Type B pancreatic cell (in vitro differentiated cells): ENCODE measurements around the gene NPHP1. TPM values are rescaled to one million over a fixed set of nuclear protein-coding genes. Genes with fewer than 3 reads are reported as not detected.
"Not testable (repeated sequence)": the region's sequence is repeated elsewhere in the genome, so short reads cannot be mapped to it uniquely, and the experiment has no call there.

Experiments
- DNase-seq: peaks from one replicate; pipeline ENCODE4 v3.0.0; 2021; ENCODE audit warnings: mixed read lengths; ENCODE audit not compliant: unreplicated experiment; ENCODE audit errors: extremely low spot score
- H3K27ac Mint-ChIP-seq: 2 replicates; pipeline ENCODE4 v1.8.0; 2021; ENCODE audit warnings: mild to moderate bottlenecking, mixed read lengths
- H3K27me3 Mint-ChIP-seq: 2 replicates; pipeline ENCODE4 v1.8.0; 2021; ENCODE audit warnings: mixed read lengths
- H3K36me3 Mint-ChIP-seq: 2 replicates; pipeline ENCODE4 v1.8.0; 2021; ENCODE audit warnings: mixed read lengths
- H3K4me1 Mint-ChIP-seq: one replicate; pipeline ENCODE4 v1.8.0; 2021; ENCODE audit warnings: mixed read lengths; ENCODE audit not compliant: unreplicated experiment
- H3K4me3 Mint-ChIP-seq: 2 replicates; pipeline ENCODE4 v1.8.0; 2021; ENCODE audit warnings: mild to moderate bottlenecking, mixed read lengths
- H3K9me3 Mint-ChIP-seq: 2 replicates; pipeline ENCODE4 v1.8.0; 2021; ENCODE audit warnings: mixed read lengths
- CTCF ChIP-seq: fragments of 200-600 bp; sonication (generic); conservative IDR thresholded peaks from 2 replicates; pipeline ENCODE4 v1.5.0; 2021; ENCODE audit warnings: antibody characterized with exemption, mild to moderate bottlenecking
- total RNA-seq: library from RNA; stranded (reverse); gene quantifications from 2 replicates; pipeline ENCODE4 v1.2.1, GENCODE V29; 2021; ENCODE audit warnings: low replicate concordance

NPHP1 gene
- total RNA-seq, 1 donor from 2014 or later: 8.2 TPM

DNA sequence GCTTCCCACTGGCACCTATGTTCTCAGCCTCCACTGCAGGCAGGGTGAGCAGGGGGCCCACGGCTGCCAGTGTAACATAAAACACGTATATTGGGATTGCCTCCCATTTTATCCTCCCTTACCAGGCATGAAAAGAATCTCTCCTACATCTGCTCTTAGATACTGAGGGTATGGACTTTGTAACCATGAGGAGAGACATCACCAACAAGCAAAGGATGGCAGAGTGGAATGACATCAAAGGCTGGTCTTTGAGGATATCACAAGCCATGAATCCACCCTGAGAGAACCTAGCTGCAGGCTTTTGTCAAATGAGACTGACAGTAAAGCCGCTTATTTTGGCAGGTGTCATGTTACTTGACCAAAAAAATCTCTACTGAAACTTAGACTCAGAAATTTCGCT is 7.4 kb downstream of the NPHP1 start:
- H3K36me3 Mint-ChIP-seq: no peaks in the 10 kb centered on the region
- H3K4me1 Mint-ChIP-seq: no peaks in the 10 kb centered on the region
- no peak overlapping the region for H3K4me3 Mint-ChIP-seq
- no peak for TF ChIP-seq CTCF
- DNase-seq: no peak
- no peak overlapping the region for H3K27ac Mint-ChIP-seq
- no peaks in the 10 kb centered on the region for H3K27me3 Mint-ChIP-seq
- H3K9me3 Mint-ChIP-seq: no peaks in the 10 kb centered on the region

- H3K27ac Mint-ChIP-seq, H3K4me3 Mint-ChIP-seq, H3K4me1 Mint-ChIP-seq, H3K27me3 Mint-ChIP-seq, DNase-seq, H3K9me3 Mint-ChIP-seq: not testable (repeated sequence)
- H3K36me3 Mint-ChIP-seq: peaks cover 19% of the 10 kb centered on the region
These were observed 14.6 kb downstream of the NPHP1 start for GRCh38 chr2:110190169-110190568.

DNA sequence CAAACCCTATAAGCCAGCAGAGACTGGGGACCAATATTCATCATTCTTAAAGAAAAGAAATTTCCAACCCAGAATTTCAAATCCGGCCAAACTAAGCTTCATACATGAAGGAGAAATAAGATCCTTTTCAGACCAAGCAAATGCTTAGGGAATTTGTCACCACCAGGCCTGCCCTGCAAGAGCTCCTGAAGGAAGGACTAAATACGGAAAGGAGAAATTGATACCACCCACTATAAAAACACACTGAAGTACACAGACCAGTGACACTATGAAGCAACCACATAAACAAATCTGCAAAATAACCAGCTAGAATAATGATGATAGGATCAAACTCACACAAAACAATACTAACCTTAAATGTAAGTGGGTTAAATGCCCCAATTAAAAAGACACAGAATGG is 22.4 kb downstream of the NPHP1 start:
- H3K27ac Mint-ChIP-seq: no peak overlapping the region
- peaks cover 22% of the 10 kb centered on the region for H3K36me3 Mint-ChIP-seq
- no peaks in the 10 kb centered on the region for H3K27me3 Mint-ChIP-seq
- H3K9me3 Mint-ChIP-seq: peaks cover 7% of the 10 kb centered on the region
- TF ChIP-seq CTCF: no peak
- no peak for DNase-seq
- H3K4me1 Mint-ChIP-seq: no peaks in the 10 kb centered on the region
- no peak overlapping the region for H3K4me3 Mint-ChIP-seq

GRCh38 chr2:110180036-110180435 is 24.8 kb downstream of the NPHP1 start:
- TF ChIP-seq CTCF: no peak
- Mint-ChIP-seq H3K36me3 (peaks cover 13% of the 10 kb centered on the region), H3K27ac (no peak overlapping the region), H3K4me1 (no peaks in the 10 kb centered on the region), H3K27me3 (no peaks in the 10 kb centered on the region), H3K4me3 (no peak overlapping the region), H3K9me3 (peaks cover 7% of the 10 kb centered on the region)
- DNase-seq: no peak

- DNase-seq: no peak
- Mint-ChIP-seq H3K9me3 (no peaks in the 10 kb centered on the region), H3K4me1 (no peaks in the 10 kb centered on the region), H3K4me3 (no peak overlapping the region), H3K36me3 (no peaks in the 10 kb centered on the region), H3K27ac (no peak overlapping the region), H3K27me3 (no peaks in the 10 kb centered on the region)
- no peak for TF ChIP-seq CTCF
These were observed 31.3 kb downstream of the NPHP1 start for GRCh38 chr2:110173523-110173922.

GRCh38 chr2:110172506-110172905 is 32.3 kb downstream of the NPHP1 start:
- Mint-ChIP-seq H3K4me1 (no peaks in the 10 kb centered on the region), H3K27ac (no peak overlapping the region), H3K27me3 (no peaks in the 10 kb centered on the region), H3K9me3 (no peaks in the 10 kb centered on the region), H3K4me3 (no peak overlapping the region), H3K36me3 (no peaks in the 10 kb centered on the region)
- no peak for DNase-seq
- TF ChIP-seq CTCF: no peak
